Progenitor cell of endocrine pancreas (in vitro differentiated cells): Measurements from ENCODE around the gene SOX18. TPM values are rescaled to one million over a fixed set of nuclear protein-coding genes. Genes with fewer than 3 reads are reported as not detected.
"Not testable (repeated sequence)": the region's sequence is repeated elsewhere in the genome, so short reads cannot be mapped to it uniquely, and the experiment has no call there.

Source experiments
- DNase-seq: peaks from one replicate; pipeline ENCODE4 v3.0.0; 2021; ENCODE audit warnings: low spot score; ENCODE audit not compliant: unreplicated experiment
- H3K27ac Mint-ChIP-seq: 2 replicates; pipeline ENCODE4 v1.8.0; 2021; ENCODE audit warnings: mild to moderate bottlenecking, moderate library complexity, mixed read lengths
- H3K27me3 Mint-ChIP-seq: 2 replicates; pipeline ENCODE4 v1.8.0; 2021; ENCODE audit warnings: mixed read lengths
- H3K36me3 Mint-ChIP-seq: 2 replicates; pipeline ENCODE4 v1.8.0; 2022; ENCODE audit warnings: mixed read lengths; ENCODE audit not compliant: insufficient read depth
- H3K4me1 Mint-ChIP-seq: 2 replicates; pipeline ENCODE4 v1.8.0; 2021; ENCODE audit warnings: low read depth, mixed read lengths
- H3K4me3 Mint-ChIP-seq: 2 replicates; pipeline ENCODE4 v1.8.0; 2021; ENCODE audit warnings: low read depth, mild to moderate bottlenecking, moderate library complexity, mixed read lengths
- H3K9me3 Mint-ChIP-seq: 2 replicates; pipeline ENCODE4 v1.8.0; 2021; ENCODE audit warnings: low read depth, mixed read lengths
- total RNA-seq: library from RNA; stranded (reverse); gene quantifications from 2 replicates; pipeline ENCODE4 v1.2.1, GENCODE V29; 2021
- TF ChIP-seq, protein P1 (sequence below): fragments of 200-600 bp; sonication (generic); IDR thresholded peaks from one replicate; pipeline ENCODE4 v1.5.0; 2021; ENCODE audit warnings: antibody characterized with exemption, mild to moderate bottlenecking; ENCODE audit not compliant: unreplicated experiment

The SOX18 gene
- total RNA-seq, 1 donor from 2014 or later: not detected

DNA sequence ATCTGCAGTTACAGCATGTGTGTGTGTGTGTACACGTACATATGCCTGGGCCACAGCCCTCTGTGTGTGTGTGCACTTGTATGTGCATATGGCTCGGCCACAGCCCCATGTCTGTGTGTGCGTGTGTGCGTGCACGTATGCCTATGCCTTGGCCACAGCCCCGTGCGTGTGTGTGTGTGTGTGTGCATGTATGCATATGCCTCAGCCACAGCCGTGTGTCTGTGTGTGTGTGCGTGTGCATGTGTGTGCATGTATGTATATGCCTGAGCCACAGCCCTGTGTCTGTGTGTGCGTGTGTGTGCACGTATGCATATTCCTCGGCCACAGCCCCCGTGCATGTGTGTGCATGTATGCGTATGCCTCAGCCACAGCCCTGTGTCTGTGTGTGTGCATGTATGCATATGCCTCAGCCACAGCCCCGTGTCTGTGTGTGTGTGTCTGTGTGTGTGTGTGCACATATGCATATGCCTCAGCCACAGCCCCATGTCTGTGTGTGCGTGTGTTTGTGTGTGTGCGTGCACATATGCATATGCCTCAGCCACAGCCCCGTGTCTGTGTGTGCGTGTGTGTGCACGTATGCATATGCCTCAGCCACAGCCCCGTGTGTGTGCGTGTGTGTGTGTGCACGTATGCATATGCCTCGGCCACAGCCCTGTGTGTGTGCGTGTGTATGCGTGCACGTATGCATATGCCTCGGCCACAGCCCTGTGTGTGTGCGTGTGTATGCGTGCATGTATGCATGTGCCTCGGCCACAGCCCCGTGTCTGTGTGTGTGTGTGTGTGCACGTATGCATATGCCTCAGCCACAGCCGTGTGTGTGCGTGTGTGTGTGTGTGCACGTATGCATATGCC lies 28.1 kb downstream of the SOX18 start:
- Mint-ChIP-seq H3K4me3 (no peak overlapping the region), H3K27ac (no peak overlapping the region), H3K36me3 (peaks cover 22% of the 10 kb centered on the region), H3K9me3 (no peaks in the 10 kb centered on the region), H3K27me3 (no peaks in the 10 kb centered on the region), H3K4me1 (peaks cover 5% of the 10 kb centered on the region)
- no peak for DNase-seq
- TF ChIP-seq, protein P1, sequence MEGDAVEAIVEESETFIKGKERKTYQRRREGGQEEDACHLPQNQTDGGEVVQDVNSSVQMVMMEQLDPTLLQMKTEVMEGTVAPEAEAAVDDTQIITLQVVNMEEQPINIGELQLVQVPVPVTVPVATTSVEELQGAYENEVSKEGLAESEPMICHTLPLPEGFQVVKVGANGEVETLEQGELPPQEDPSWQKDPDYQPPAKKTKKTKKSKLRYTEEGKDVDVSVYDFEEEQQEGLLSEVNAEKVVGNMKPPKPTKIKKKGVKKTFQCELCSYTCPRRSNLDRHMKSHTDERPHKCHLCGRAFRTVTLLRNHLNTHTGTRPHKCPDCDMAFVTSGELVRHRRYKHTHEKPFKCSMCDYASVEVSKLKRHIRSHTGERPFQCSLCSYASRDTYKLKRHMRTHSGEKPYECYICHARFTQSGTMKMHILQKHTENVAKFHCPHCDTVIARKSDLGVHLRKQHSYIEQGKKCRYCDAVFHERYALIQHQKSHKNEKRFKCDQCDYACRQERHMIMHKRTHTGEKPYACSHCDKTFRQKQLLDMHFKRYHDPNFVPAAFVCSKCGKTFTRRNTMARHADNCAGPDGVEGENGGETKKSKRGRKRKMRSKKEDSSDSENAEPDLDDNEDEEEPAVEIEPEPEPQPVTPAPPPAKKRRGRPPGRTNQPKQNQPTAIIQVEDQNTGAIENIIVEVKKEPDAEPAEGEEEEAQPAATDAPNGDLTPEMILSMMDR: no peak

DNA sequence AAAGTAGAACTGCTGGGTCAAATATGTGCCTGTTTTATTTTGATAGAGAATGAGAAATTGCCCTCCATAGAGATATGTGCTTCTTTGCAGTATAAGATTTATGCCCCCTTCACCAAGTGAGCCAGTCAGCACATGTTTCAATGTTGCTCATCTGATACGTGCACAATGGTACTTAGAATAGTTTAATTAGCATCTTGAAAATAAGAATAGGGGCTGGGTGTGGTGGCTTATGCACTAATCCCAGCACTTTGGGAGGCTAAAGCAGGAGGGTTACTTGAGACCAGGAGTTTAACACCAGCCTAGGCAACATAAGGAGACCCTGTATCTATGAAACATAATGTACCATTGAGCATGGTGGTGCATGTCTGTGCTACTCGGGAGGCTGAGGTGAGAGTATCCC lies 33.8 kb downstream of the SOX18 start:
- DNase-seq: no peak
- Mint-ChIP-seq H3K27me3 (no peaks in the 10 kb centered on the region), H3K4me3 (no peak overlapping the region), H3K9me3 (no peaks in the 10 kb centered on the region), H3K4me1 (no peaks in the 10 kb centered on the region), H3K27ac (no peak overlapping the region), H3K36me3 (peaks cover 21% of the 10 kb centered on the region)
- TF ChIP-seq, protein P1: no peak

DNA sequence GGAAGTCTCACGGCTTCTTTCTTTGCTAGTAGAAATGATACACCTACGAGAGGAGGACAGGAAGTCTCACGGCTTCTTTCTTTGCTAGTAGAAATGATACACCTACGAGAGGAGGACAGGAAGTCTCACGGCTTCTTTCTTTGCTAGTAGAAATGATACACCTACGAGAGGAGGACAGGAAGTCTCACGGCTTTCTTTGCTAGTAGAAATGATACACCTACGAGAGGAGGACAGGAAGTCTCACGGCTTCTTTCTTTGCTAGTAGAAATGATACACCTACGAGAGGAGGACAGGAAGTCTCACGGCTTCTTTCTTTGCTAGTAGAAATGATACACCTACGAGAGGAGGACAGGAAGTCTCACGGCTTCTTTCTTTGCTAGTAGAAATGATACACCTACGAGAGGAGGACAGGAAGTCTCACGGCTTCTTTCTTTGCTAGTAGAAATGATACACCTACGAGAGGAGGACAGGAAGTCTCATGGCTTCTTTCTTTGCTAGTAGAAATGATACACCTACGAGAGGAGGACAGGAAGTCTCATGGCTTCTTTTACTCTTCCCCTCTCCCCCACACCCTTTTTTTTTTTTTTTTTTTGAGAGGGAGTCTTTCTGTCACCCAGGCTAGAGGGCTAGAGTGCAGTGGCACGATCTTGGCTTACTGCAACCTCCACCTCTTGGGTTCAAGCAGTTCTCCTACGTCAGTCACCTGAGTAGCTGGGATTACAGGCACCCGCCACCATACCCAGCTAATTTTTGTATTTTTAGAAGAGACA lies 36.9 kb downstream of the SOX18 start:
- not testable (repeated sequence) for H3K4me1 Mint-ChIP-seq

DNA sequence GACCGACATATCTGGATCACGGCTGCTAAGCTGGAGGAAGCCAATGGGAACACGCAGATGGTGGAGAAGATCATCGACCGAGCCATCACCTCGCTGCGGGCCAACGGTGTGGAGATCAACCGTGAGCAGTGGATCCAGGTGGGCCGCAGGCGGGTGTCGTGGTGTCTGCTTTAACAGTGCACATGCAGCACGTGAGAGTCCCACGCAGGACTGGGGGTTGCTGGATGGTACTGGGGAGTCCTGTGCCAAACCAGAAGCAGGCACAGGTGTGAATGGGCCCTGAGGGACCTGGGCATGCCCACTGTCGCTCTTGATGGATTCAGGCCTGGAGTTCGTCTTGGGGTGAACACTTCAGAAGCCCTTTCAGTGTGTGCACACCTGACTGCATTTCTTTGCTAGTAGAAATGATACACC lies 38.1 kb downstream of the SOX18 start:
- H3K4me1 Mint-ChIP-seq: no peaks in the 10 kb centered on the region
- no peaks in the 10 kb centered on the region for H3K27me3 Mint-ChIP-seq
- no peaks in the 10 kb centered on the region for H3K9me3 Mint-ChIP-seq
- peaks cover 23% of the 10 kb centered on the region for H3K36me3 Mint-ChIP-seq
- no peak for DNase-seq
- H3K4me3 Mint-ChIP-seq: no peak overlapping the region
- TF ChIP-seq, protein P1: no peak
- H3K27ac Mint-ChIP-seq: no peak overlapping the region

More for the DNA sequence above, 36.9 kb downstream of the SOX18 start:
- not testable (repeated sequence) for H3K9me3 Mint-ChIP-seq, H3K27me3 Mint-ChIP-seq, H3K4me3 Mint-ChIP-seq, H3K27ac Mint-ChIP-seq, DNase-seq
- peaks cover 26% of the 10 kb centered on the region for H3K36me3 Mint-ChIP-seq

DNA sequence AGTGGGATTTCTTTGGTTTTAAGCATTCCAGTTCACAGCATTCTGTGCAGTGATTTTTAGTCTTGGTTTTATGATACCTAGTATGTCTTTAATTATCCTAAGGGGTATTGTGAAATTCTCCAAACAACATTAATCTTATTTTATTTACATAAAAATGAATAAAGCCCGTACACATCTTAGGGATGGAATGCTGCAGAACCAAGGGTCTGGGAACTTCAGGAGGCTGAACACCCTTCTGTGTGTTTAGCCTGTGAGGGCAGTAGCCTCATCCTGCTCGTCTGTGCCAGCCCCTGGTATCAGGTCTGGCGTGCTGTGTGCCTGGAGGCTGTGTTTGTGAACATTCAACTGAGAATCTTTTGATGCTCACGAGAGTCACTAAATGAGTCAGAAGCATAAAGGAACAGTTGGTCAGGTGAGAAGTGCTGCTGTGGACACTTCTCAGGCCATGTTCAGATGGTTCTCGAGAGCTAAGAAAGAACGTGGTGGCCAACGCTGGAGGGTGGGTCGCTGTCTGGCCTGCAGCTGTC lies 38.7 kb downstream of the SOX18 start:
- no peaks in the 10 kb centered on the region for H3K4me1 Mint-ChIP-seq

More for the DNA sequence above, 38.7 kb downstream of the SOX18 start:
- Mint-ChIP-seq H3K9me3 (no peaks in the 10 kb centered on the region), H3K27ac (no peak overlapping the region), H3K4me3 (no peak overlapping the region), H3K27me3 (no peaks in the 10 kb centered on the region), H3K36me3 (peaks cover 22% of the 10 kb centered on the region)
- TF ChIP-seq, protein P1: no peak
- no peak for DNase-seq
